ENCODE results near the gene TNFRSF9. TPM values are rescaled to one million over a fixed set of nuclear protein-coding genes. Genes with fewer than 3 reads are reported as not detected.
A peak's percentile ranks its signal among the peaks of the same experiment; 100 is the strongest.
"Not testable (repeated sequence)": the region's sequence is repeated elsewhere in the genome, so short reads cannot be mapped to it uniquely, and the experiment has no call there.

Gene TNFRSF9
- total and polyA plus RNA-seq, 4 donors = 0.36 to 0.42 TPM; not detected in 2

DNA sequence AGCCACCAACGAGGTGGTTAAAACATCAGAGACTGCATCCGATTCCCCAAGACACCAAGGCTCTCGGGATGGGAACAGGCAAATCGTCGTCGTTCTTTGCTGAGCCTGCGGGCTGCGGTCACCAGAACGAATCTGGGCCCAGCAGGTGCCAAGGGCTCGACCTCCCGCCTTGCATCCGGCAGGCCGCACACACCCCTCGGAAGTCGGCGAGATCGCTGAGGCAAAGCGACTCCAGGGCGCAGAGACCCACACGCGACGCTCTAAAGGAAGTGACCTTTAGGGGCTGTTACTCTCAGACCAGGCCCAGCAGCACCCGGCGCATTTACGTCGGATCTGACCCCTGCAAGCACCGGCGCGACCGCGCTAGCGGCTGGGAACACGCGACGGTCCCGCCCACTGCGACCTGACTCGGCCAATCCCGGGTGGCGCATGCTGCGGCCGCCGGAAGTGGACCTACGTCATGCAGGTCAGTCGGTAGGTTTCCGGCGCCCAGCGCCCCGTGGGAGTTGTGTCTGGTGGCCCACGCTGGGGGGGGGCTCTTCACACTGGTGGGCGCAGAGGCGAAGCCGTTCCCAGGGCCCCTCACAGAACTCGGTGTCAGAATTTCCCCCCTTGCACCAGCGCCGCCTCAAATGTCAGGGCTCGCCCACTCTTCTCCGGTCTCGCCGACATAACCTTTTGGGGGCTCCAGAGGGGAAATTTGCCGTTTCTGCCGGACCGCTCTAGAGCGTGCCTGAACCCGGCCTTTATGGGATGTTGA lies 13.4 kb upstream of the TNFRSF9 start:
- WGBS, 2 donors = 1% methylated on average over 65 of the region's 65 CpGs
- peak overlapping the region; percentile 24 to 30 for H3K4me3 ChIP-seq (ENCODE audit: low read length in 2 of 2)
- peak overlapping the region in 1 of 2 donors; percentile 56 for H3K27ac ChIP-seq (ENCODE audit: low read depth in 1 of 2, low read length in 2 of 2)
- intact Hi-C loops (cut with DNase I) = no loop called here
- H3K36me3 ChIP-seq (ENCODE audit: control insufficient read depth in 1 of 2, insufficient read depth in 2 of 2, low read length in 1 of 2) = no peaks in the 10 kb centered on the region
- H3K27me3 ChIP-seq (ENCODE audit: control insufficient read depth in 1 of 2, insufficient read depth in 2 of 2, low read length in 1 of 2) = no peaks in the 10 kb centered on the region
- H3K9me3 ChIP-seq (ENCODE audit: control insufficient read depth, low read length) = no peaks in the 10 kb centered on the region
- no peaks in the 10 kb centered on the region for H3K4me1 ChIP-seq (ENCODE audit: control insufficient read depth in 1 of 2, insufficient read depth in 2 of 2, low read length in 2 of 2)
- peak; percentile 99 for ATAC-seq (ENCODE audit: low FRiP score)
- DNase-seq = peak; percentile 98 to 99

DNA sequence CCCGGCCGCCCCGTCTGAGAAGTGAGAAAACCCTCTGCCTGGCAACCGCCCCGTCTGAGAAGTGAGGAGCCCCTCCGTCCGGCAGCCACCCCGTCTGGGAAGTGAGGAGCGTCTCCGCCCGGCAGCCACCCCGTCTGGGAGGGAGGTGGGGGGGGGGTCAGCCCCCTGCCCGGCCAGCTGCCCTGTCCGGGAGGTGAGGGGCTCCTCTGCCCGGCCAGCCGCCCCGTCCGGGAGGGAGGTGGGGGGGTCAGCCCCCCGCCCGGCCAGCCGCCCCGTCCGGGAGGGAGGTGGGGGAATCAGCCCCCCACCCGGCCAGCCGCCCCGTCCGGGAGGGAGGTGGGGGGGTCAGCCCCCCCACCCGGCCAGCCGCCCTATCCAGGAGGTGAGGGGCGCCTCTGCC lies 12.2 kb upstream of the TNFRSF9 start:
- H3K9me3 ChIP-seq (ENCODE audit: control insufficient read depth, low read length); H3K4me1 ChIP-seq (ENCODE audit: control insufficient read depth in 1 of 2, insufficient read depth in 2 of 2, low read length in 2 of 2); DNase-seq; H3K4me3 ChIP-seq (ENCODE audit: low read length in 2 of 2); H3K36me3 ChIP-seq (ENCODE audit: control insufficient read depth in 1 of 2, insufficient read depth in 2 of 2, low read length in 1 of 2); H3K27me3 ChIP-seq (ENCODE audit: control insufficient read depth in 1 of 2, insufficient read depth in 2 of 2, low read length in 1 of 2); intact Hi-C loops (cut with DNase I); ATAC-seq (ENCODE audit: low FRiP score); H3K27ac ChIP-seq (ENCODE audit: low read depth in 1 of 2, low read length in 2 of 2): not testable (repeated sequence)
- WGBS, 2 donors = 91 to 93% methylated on average over 11 to 30 of the region's 30 CpGs

DNA sequence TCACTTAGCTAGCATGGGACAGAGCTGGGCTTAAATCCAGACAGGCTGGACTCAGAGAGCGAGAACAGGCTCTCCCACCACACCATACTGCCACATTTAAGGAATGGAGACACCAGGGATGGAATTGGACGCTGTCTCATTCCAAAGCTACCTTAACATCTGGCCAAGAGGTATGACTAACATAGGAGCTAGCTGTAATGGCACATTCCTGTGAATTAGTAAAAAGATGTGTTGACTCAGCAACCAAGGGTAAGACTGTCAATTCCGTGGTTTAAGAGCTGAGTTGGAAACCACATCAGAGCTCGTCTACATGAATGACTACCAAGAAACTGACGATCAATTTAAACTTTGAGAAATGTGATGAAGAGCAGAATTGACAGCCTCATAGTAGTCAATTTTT lies 8.3 kb upstream of the TNFRSF9 start:
- no peak for DNase-seq
- WGBS, 2 donors = 74% methylated on average over 5 of the region's 5 CpGs

DNA sequence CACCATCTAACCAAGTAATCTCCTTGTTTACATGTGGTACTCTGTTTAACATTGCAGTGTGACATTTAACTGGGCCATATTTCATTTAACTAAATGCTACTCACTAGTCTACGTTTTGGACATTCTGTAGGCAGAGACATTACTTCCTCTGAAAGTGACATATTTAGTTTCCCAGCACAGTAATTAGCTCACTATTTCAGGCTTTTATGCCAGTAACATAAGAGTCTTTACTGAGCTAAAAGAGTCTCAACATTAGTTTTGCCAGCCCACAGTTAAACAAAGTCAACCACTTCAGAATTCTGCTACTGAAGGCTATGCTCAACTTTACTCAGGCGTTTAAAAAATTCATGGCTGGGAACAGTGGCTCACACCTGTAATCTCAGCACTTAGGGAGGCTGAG lies 2.6 kb upstream of the TNFRSF9 start:
- H3K27me3 ChIP-seq (ENCODE audit: control insufficient read depth in 1 of 2, insufficient read depth in 2 of 2, low read length in 1 of 2) = no peaks in the 10 kb centered on the region
- no peaks in the 10 kb centered on the region for H3K9me3 ChIP-seq (ENCODE audit: control insufficient read depth, low read length)
- 62 to 69% methylated on average over 2 of the region's 2 CpGs for WGBS, 2 donors
- intact Hi-C loops (cut with DNase I) = no loop called here
- H3K36me3 ChIP-seq (ENCODE audit: control insufficient read depth in 1 of 2, insufficient read depth in 2 of 2, low read length in 1 of 2) = no peaks in the 10 kb centered on the region
- no peak for ATAC-seq (ENCODE audit: low FRiP score)
- H3K4me3 ChIP-seq (ENCODE audit: low read length in 2 of 2) = no peak overlapping the region
- H3K4me1 ChIP-seq (ENCODE audit: control insufficient read depth in 1 of 2, insufficient read depth in 2 of 2, low read length in 2 of 2) = no peaks in the 10 kb centered on the region
- no peak for DNase-seq
- H3K27ac ChIP-seq (ENCODE audit: low read depth in 1 of 2, low read length in 2 of 2) = no peak overlapping the region

More for the DNA sequence above, 8.3 kb upstream of the TNFRSF9 start:
- no peaks in the 10 kb centered on the region for H3K27me3 ChIP-seq (ENCODE audit: control insufficient read depth in 1 of 2, insufficient read depth in 2 of 2, low read length in 1 of 2)
- no peak overlapping the region for H3K27ac ChIP-seq (ENCODE audit: low read depth in 1 of 2, low read length in 2 of 2)
- no peaks in the 10 kb centered on the region for H3K4me1 ChIP-seq (ENCODE audit: control insufficient read depth in 1 of 2, insufficient read depth in 2 of 2, low read length in 2 of 2)
- no peaks in the 10 kb centered on the region for H3K9me3 ChIP-seq (ENCODE audit: control insufficient read depth, low read length)
- intact Hi-C loops (cut with DNase I) = no loop called here
- H3K4me3 ChIP-seq (ENCODE audit: low read length in 2 of 2) = no peak overlapping the region
- H3K36me3 ChIP-seq (ENCODE audit: control insufficient read depth in 1 of 2, insufficient read depth in 2 of 2, low read length in 1 of 2) = no peaks in the 10 kb centered on the region
- ATAC-seq (ENCODE audit: low FRiP score) = no peak

DNA sequence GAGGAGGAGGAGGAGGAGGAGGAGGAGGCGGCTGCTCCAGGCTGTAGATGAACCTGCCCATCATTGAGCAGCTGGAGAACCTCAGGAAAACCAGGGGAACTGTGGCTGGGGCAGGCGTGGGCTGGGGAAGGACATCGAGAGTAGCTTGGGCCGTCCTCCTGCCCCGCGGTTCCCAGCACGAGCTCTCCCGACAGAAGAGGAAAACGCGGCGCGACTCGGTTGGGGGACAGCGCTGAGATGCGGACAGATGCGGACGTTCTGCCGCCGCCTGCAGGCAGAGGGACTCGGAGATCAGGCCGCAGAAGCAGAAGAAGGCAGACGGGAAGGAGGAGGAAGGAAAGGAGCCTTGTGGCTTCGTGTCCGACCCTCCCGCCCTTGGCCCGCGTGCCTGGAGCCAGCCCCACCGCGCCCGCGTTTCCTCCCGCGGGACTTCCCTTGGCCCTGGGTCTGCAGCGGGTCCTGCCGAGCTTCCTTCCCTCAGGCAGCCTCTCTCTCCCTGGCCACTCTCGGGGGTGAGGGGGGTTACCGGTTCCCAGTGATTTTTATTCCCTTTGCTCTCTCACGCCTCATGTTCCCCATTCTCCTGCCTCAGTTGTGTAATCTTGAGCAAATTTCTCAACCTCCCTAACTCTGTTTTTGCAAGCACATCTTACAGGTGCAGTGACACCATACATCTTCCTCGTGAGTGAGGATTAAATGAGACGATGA lies 1.7 kb upstream of the TNFRSF9 start:
- Histone ChIP-seq H3K27ac (ENCODE audit: low read depth in 1 of 2, low read length in 2 of 2) (no peak overlapping the region), H3K36me3 (ENCODE audit: control insufficient read depth in 1 of 2, insufficient read depth in 2 of 2, low read length in 1 of 2) (no peaks in the 10 kb centered on the region), H3K27me3 (ENCODE audit: control insufficient read depth in 1 of 2, insufficient read depth in 2 of 2, low read length in 1 of 2) (no peaks in the 10 kb centered on the region), H3K4me1 (ENCODE audit: control insufficient read depth in 1 of 2, insufficient read depth in 2 of 2, low read length in 2 of 2) (no peaks in the 10 kb centered on the region), H3K4me3 (ENCODE audit: low read length in 2 of 2) (no peak overlapping the region), H3K9me3 (ENCODE audit: control insufficient read depth, low read length) (no peaks in the 10 kb centered on the region)
- intact Hi-C loops (cut with DNase I) = no loop called here
- DNase-seq = peak; percentile 81 to 90
- peak; percentile 88 for ATAC-seq (ENCODE audit: low FRiP score)
- WGBS, 2 donors = 9 to 10% methylated on average over 37 to 40 of the region's 40 CpGs

DNA sequence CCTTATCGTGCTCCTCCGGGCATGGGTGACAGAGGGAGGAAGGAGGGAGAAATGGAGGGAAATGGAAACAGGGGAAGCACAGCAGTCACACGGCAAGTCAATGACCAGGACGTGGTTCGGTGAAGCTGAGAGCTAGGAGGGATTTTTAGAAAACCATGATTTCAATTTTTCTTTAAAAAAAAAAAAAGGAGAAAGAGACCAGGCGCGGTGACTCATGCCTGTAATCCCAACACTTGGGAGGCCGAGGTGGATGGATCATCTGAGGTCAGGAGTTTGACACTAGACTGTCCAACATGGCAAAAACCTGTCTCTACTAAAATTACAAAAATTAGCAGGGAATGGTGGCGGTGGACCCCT lies 776 bp upstream of the TNFRSF9 start:
- 82 to 85% methylated on average over 9 of the region's 9 CpGs for WGBS, 2 donors
- no peak for ATAC-seq (ENCODE audit: low FRiP score)
- intact Hi-C loops (cut with DNase I) = no loop called here
- H3K36me3 ChIP-seq (ENCODE audit: control insufficient read depth in 1 of 2, insufficient read depth in 2 of 2, low read length in 1 of 2) = no peaks in the 10 kb centered on the region
- H3K27ac ChIP-seq (ENCODE audit: low read depth in 1 of 2, low read length in 2 of 2) = no peak overlapping the region
- H3K27me3 ChIP-seq (ENCODE audit: control insufficient read depth in 1 of 2, insufficient read depth in 2 of 2, low read length in 1 of 2) = no peaks in the 10 kb centered on the region
- no peaks in the 10 kb centered on the region for H3K4me1 ChIP-seq (ENCODE audit: control insufficient read depth in 1 of 2, insufficient read depth in 2 of 2, low read length in 2 of 2)
- H3K4me3 ChIP-seq (ENCODE audit: low read length in 2 of 2) = no peak overlapping the region
- no peaks in the 10 kb centered on the region for H3K9me3 ChIP-seq (ENCODE audit: control insufficient read depth, low read length)
- no peak for DNase-seq

DNA sequence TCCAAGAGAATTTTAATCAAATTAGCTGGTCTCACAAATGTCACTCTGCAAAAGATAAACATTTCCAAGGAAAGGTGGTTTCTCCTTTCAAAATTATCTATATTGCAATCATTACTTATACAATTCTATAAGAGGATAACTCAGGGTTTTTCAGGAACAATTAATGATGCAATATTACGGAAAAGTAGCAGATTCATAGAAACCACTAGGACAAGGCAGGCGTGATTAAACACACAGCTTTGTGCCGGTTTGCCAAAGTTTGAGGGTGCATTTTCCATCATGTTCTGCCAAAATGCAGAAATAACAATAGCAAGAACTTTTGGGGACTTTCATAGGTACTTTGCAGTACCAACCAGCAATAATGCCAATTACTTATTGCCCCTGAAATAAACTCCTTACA lies 605 bp downstream of the TNFRSF9 start:
- Histone ChIP-seq H3K36me3 (ENCODE audit: control insufficient read depth in 1 of 2, insufficient read depth in 2 of 2, low read length in 1 of 2) (no peaks in the 10 kb centered on the region), H3K27ac (ENCODE audit: low read depth in 1 of 2, low read length in 2 of 2) (no peak overlapping the region), H3K27me3 (ENCODE audit: control insufficient read depth in 1 of 2, insufficient read depth in 2 of 2, low read length in 1 of 2) (no peaks in the 10 kb centered on the region), H3K4me3 (ENCODE audit: low read length in 2 of 2) (no peak overlapping the region), H3K9me3 (ENCODE audit: control insufficient read depth, low read length) (no peaks in the 10 kb centered on the region), H3K4me1 (ENCODE audit: control insufficient read depth in 1 of 2, insufficient read depth in 2 of 2, low read length in 2 of 2) (no peaks in the 10 kb centered on the region)
- 25% methylated on average over 3 of the region's 3 CpGs for WGBS, 2 donors
- DNase-seq = no peak
- ATAC-seq (ENCODE audit: low FRiP score) = no peak
- intact Hi-C loops (cut with DNase I) = no loop called here

DNA sequence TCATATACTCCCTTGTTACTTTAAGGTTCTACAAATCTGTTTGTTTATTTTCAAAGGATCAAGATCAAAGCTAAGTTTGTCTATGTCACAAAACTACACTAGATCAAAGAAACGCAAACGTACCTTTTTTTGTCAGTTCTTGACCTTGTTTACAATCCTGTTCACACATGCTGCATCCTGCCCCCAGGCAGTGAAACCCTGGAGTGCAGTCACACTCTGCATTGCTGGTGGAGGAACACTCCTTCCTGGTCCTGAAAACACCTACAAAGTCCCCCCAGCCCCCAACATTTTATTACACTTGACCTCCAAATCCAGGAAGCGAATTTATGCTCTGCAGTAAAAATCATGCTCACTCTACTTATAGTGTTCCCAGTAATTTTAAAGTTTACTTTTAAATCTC lies 2.6 kb downstream of the TNFRSF9 start:
- Histone ChIP-seq H3K27ac (ENCODE audit: low read depth in 1 of 2, low read length in 2 of 2) (no peak overlapping the region), H3K4me3 (ENCODE audit: low read length in 2 of 2) (no peak overlapping the region), H3K4me1 (ENCODE audit: control insufficient read depth in 1 of 2, insufficient read depth in 2 of 2, low read length in 2 of 2) (no peaks in the 10 kb centered on the region), H3K27me3 (ENCODE audit: control insufficient read depth in 1 of 2, insufficient read depth in 2 of 2, low read length in 1 of 2) (no peaks in the 10 kb centered on the region), H3K36me3 (ENCODE audit: control insufficient read depth in 1 of 2, insufficient read depth in 2 of 2, low read length in 1 of 2) (no peaks in the 10 kb centered on the region), H3K9me3 (ENCODE audit: control insufficient read depth, low read length) (no peaks in the 10 kb centered on the region)
- ATAC-seq (ENCODE audit: low FRiP score) = no peak
- intact Hi-C loops (cut with DNase I) = no loop called here
- no peak for DNase-seq
- WGBS, 2 donors = 76 to 80% methylated on average over 3 of the region's 3 CpGs

DNA sequence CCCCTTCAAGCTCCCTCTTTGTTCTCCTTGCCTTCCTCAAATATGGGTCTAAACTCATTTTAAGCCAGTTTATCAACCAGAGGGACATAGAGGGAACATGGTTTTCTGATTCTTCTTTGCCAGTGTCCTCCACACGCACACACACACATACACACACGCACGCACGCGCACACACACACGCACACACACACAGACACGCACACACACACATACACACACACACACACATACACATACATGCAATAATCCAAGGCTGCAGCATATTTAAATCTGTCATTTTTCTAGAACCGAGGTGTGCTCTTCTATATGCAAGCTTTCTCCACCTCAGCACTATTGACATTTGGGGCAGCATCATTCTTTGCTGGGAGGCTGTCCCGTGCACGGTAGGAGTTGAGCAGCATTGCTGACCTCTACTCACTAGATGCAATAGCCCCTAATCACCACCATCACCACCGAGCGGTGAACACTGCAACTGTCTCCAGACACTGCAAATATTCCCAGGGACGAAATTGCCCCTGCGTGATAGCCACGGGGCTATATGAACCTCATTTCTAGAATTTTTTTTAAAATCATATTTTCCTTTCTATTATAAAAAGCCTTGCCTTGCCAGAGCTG lies 8.0 kb downstream of the TNFRSF9 start:
- 74 to 77% methylated on average over 15 of the region's 15 CpGs for WGBS, 2 donors
- Histone ChIP-seq H3K27ac (ENCODE audit: low read depth in 1 of 2, low read length in 2 of 2) (no peak overlapping the region), H3K9me3 (ENCODE audit: control insufficient read depth, low read length) (no peaks in the 10 kb centered on the region), H3K27me3 (ENCODE audit: control insufficient read depth in 1 of 2, insufficient read depth in 2 of 2, low read length in 1 of 2) (no peaks in the 10 kb centered on the region), H3K36me3 (ENCODE audit: control insufficient read depth in 1 of 2, insufficient read depth in 2 of 2, low read length in 1 of 2) (no peaks in the 10 kb centered on the region), H3K4me3 (ENCODE audit: low read length in 2 of 2) (no peak overlapping the region), H3K4me1 (ENCODE audit: control insufficient read depth in 1 of 2, insufficient read depth in 2 of 2, low read length in 2 of 2) (no peaks in the 10 kb centered on the region)
- DNase-seq (no peak), ATAC-seq (ENCODE audit: low FRiP score) (no peak)
- intact Hi-C loops (cut with DNase I) = no loop called here
